Keratinocyte (primary cell): ENCODE measurements around the gene FTO. TPM values are rescaled to one million over a fixed set of nuclear protein-coding genes. Genes with fewer than 3 reads are reported as not detected.

Experiments
- DNase-seq: peaks from one replicate; pipeline ENCODE4 v3.0.0-alpha.2; 2011; ENCODE audit warnings: low read depth, missing footprints, low spot score
- FAIRE-seq: peaks from 2 replicates; lab custom pipeline; 2011; peaks lifted over from hg19 to GRCh38; lab: Jason Lieb, UNC
- H2AFZ ChIP-seq: 2 replicates; pipeline ENCODE4 v1.6.0; 2012; ENCODE audit warnings: low read length, control low read depth, inconsistent platforms; ENCODE audit not compliant: control insufficient read depth
- H3K27ac ChIP-seq: 2 replicates; pipeline ENCODE4 v1.5.1; 2011; ENCODE audit warnings: low read length; ENCODE audit not compliant: control insufficient read depth, insufficient read depth
- H3K27me3 ChIP-seq: 3 replicates; pipeline ENCODE4 v1.6.0; 2011; ENCODE audit warnings: low read length; ENCODE audit not compliant: control insufficient read depth, insufficient read depth; ENCODE audit errors: extremely low read depth
- H3K36me3 ChIP-seq, 2 experiments: 2 replicates in 1 of 2; 3 replicates in 1 of 2; pipeline ENCODE4 v1.5.1; 2011; ENCODE audit warnings: low read length in 2 of 2, mild to moderate bottlenecking in 1 of 2; ENCODE audit not compliant: control insufficient read depth in 2 of 2, insufficient read depth in 2 of 2; ENCODE audit errors: extremely low read depth in 1 of 2
- H3K4me1 ChIP-seq: 3 replicates; pipeline ENCODE4 v1.5.1; 2011; ENCODE audit warnings: low read length; ENCODE audit not compliant: control insufficient read depth, insufficient read depth; ENCODE audit errors: extremely low read depth
- H3K4me2 ChIP-seq: 3 replicates; pipeline ENCODE4 v1.6.0; 2011; ENCODE audit warnings: low read depth, low read length; ENCODE audit not compliant: control insufficient read depth, insufficient read depth; ENCODE audit errors: extremely low read depth
- H3K4me3 ChIP-seq, 3 experiments: fragments of 200-600 bp in 1 of 3; sonication (generic) in 1 of 3; 2 replicates in 2 of 3; 3 replicates in 1 of 3; pipeline ENCODE4 v1.5.1; 2011 to 2016; ENCODE audit warnings: low read length in 3 of 3, mild to moderate bottlenecking in 3 of 3, control low read depth in 2 of 3, inconsistent platforms in 1 of 3, low read depth in 1 of 3, mixed read lengths in 1 of 3, mixed run types in 1 of 3, moderate library complexity in 1 of 3; ENCODE audit not compliant: control insufficient read depth in 2 of 3, insufficient read depth in 2 of 3; ENCODE audit errors: extremely low read depth in 1 of 3
- H3K79me2 ChIP-seq: 2 replicates; pipeline ENCODE4 v1.6.0; 2012; ENCODE audit warnings: low read length; ENCODE audit not compliant: control insufficient read depth, insufficient read depth
- H3K9ac ChIP-seq: 3 replicates; pipeline ENCODE4 v1.6.0; 2011; ENCODE audit warnings: low read length; ENCODE audit not compliant: control insufficient read depth, insufficient read depth; ENCODE audit errors: extremely low read depth
- H3K9me1 ChIP-seq: 3 replicates; pipeline ENCODE4 v1.6.0; 2011; ENCODE audit warnings: low read length; ENCODE audit not compliant: control insufficient read depth, insufficient read depth; ENCODE audit errors: extremely low read depth
- H3K9me3 ChIP-seq: 2 replicates; pipeline ENCODE4 v1.5.1; 2012; ENCODE audit warnings: low read depth, low read length; ENCODE audit not compliant: control insufficient read depth
- H4K20me1 ChIP-seq: 3 replicates; pipeline ENCODE4 v1.6.0; 2011; ENCODE audit warnings: low read length; ENCODE audit not compliant: control insufficient read depth, insufficient read depth; ENCODE audit errors: extremely low read depth
- CTCF ChIP-seq, 3 experiments: IDR thresholded peaks in 1 of 3; conservative IDR thresholded peaks in 1 of 3; optimal IDR thresholded peaks in 1 of 3; 2 replicates in 2 of 3; 3 replicates in 1 of 3; pipeline versions ENCODE3 to v1.5.1; 2011; ENCODE audit warnings: low read length in 3 of 3, mild to moderate bottlenecking in 3 of 3, moderate library complexity in 2 of 3, control low read depth in 1 of 3, inconsistent platforms in 1 of 3; ENCODE audit not compliant: insufficient read depth in 2 of 3; ENCODE audit errors: extremely low read depth in 1 of 3
- EZH2 ChIP-seq: IDR thresholded peaks from one replicate; pipeline ENCODE4 v1.6.1; 2012; ENCODE audit warnings: inconsistent platforms, mild to moderate bottlenecking, low read length, moderate library complexity
- dilution Hi-C: fragments of 300-500 bp; cut with MboI; formaldehyde crosslinking; loops from one replicate; pipeline ENCODE4 v1.7.0; 2020; ENCODE audit warnings: low sequenced_read_pairs; ENCODE audit not compliant: extremely low pct_ligation_motif_present
- polyA plus RNA-seq, 5 experiments: library from polyadenylated mRNA; depleted of rRNA in 3 of 5; stranded (reverse) in 3 of 5; stranded (forward) in 1 of 5; unstranded in 1 of 5; fragments of >200 nt; gene quantifications; 1 replicate in 1 of 5; 2 replicates in 3 of 5; 3 replicates in 1 of 5; pipeline versions ENCODE4 v1.2.1 to v1.2.3, GENCODE V29; 2011 to 2012; ENCODE audit warnings: missing spikeins in 2 of 5, low read depth in 1 of 5, low replicate concordance in 1 of 5

Gene FTO
- polyA plus RNA-seq, 1 donor (not counting 4 experiments of a cell fraction or from before 2014, with no cell fraction given): 56.4 TPM

GRCh38 chr16:53753431-53753830, 49.5 kb downstream of the FTO start:
- FAIRE-seq (no peak), DNase-seq (no peak)
- Histone ChIP-seq H3K36me3 (no peaks in the 10 kb centered on the region), H3K79me2 (peaks cover 26% of the 10 kb centered on the region), H3K4me1 (peaks cover 12% of the 10 kb centered on the region), H3K27ac (no peak overlapping the region), H3K27me3 (no peaks in the 10 kb centered on the region), H3K9me3 (no peaks in the 10 kb centered on the region), H2AFZ (no peak overlapping the region), H3K9ac (no peak overlapping the region), H3K9me1 (no peaks in the 10 kb centered on the region), H3K4me2 (no peak overlapping the region), H4K20me1 (no peaks in the 10 kb centered on the region), H3K4me3 (no peak overlapping the region)
- TF ChIP-seq CTCF (optimal IDR thresholded peaks at IDR 0.05 in 1 of 3, IDR thresholded peaks at IDR 0.05 in 1 of 3, conservative IDR thresholded peaks at IDR 0.05 in 1 of 3; ENCODE audit: extremely low read depth in 1 of 3, insufficient read depth in 2 of 3, low read length in 3 of 3): no peak
- no peak for TF ChIP-seq EZH2
- dilution Hi-C loops: no loop called here

- Histone ChIP-seq H4K20me1 (no peaks in the 10 kb centered on the region), H3K36me3 (no peaks in the 10 kb centered on the region), H3K9me1 (no peaks in the 10 kb centered on the region), H3K79me2 (peaks cover 27% of the 10 kb centered on the region), H3K27me3 (no peaks in the 10 kb centered on the region), H2AFZ (no peak overlapping the region), H3K27ac (no peak overlapping the region), H3K4me1 (peaks cover 12% of the 10 kb centered on the region), H3K4me2 (peak overlapping the region; percentile 22), H3K9me3 (no peaks in the 10 kb centered on the region), H3K9ac (no peak overlapping the region), H3K4me3 (no peak overlapping the region)
- dilution Hi-C loops: no loop called here
- TF ChIP-seq EZH2 (no peak), CTCF (optimal IDR thresholded peaks at IDR 0.05 in 1 of 3, IDR thresholded peaks at IDR 0.05 in 1 of 3, conservative IDR thresholded peaks at IDR 0.05 in 1 of 3; ENCODE audit: extremely low read depth in 1 of 3, insufficient read depth in 2 of 3, low read length in 3 of 3) (no peak)
- DNase-seq (no peak), FAIRE-seq (peak; percentile 78)
Measured at GRCh38 chr16:53755026-53755910, 51.3 kb downstream of the FTO start.
